HepG2 (cell line): ENCODE results near the gene PHKG2. TPM values are rescaled to one million over a fixed set of nuclear protein-coding genes. Genes with fewer than 3 reads are reported as not detected.

Experiments used
- ATAC-seq: fragments of 200-7000 bp; cut with Tn5 transposase; 3 replicates; pipeline ENCODE4 v1.9.1; 2020; ENCODE audit warnings: mild to moderate bottlenecking, moderate library complexity
- BruUV-seq: library from RNA; stranded (reverse); fragments of 400-500 nt; replicated peaks from 2 replicates; lab custom pipeline; 2021; lab: Mats Ljungman, UMichigan
- CTCF ChIA-PET: fragments of 300-600 bp; formaldehyde crosslinking; extraction: SDS; loops from one replicate; lab custom pipeline; 2021; ENCODE audit warnings: low total read pairs, inconsistent platforms, low intra/inter-chr PET ratio; lab: Yijun Ruan, JAX
- POLR2A ChIA-PET: fragments of 350-600 bp; sonication (Branson Sonifier 250); formaldehyde crosslinking; loops from one replicate; lab custom pipeline; 2020; ENCODE audit warnings: antibody characterized with exemption, inconsistent platforms; lab: Yijun Ruan, JAX
- DNase-seq: peaks from one replicate; pipeline ENCODE4 v3.0.0-alpha.2; 2015; ENCODE audit warnings: low spot score
- FAIRE-seq: peaks from 3 replicates; lab custom pipeline; 2011; peaks lifted over from hg19 to GRCh38; lab: Jason Lieb, UNC
- H2AFZ ChIP-seq: one replicate; pipeline ENCODE4 v1.6.1; 2011; ENCODE audit warnings: low read length, inconsistent platforms
- H3K27ac ChIP-seq: fragments of 300-600 bp; 3 replicates; pipeline ENCODE4 v1.8.0; 2011; ENCODE audit warnings: mixed run types, mild to moderate bottlenecking, mixed read lengths, low read length, inconsistent platforms; ENCODE audit not compliant: insufficient read depth; ENCODE audit errors: extremely low read length
- H3K27me3 ChIP-seq, 2 experiments: fragments of 200-600 bp in 1 of 2; 2 replicates in 1 of 2; 3 replicates in 1 of 2; pipeline versions ENCODE4 v1.6.0 to v1.8.0; 2011; ENCODE audit warnings: low read length in 2 of 2, mild to moderate bottlenecking in 2 of 2, moderate library complexity in 2 of 2, inconsistent platforms in 1 of 2; ENCODE audit not compliant: insufficient read depth in 2 of 2, control insufficient read depth in 1 of 2
- H3K36me3 ChIP-seq, 2 experiments: fragments of 200-600 bp in 1 of 2; replicated peaks in 1 of 2; 2 replicates in 1 of 2; 3 replicates in 1 of 2; pipeline versions ENCODE4 v1.5.1 to v1.8.0; 2011; ENCODE audit warnings: low read length in 2 of 2, inconsistent platforms in 1 of 2; ENCODE audit not compliant: insufficient read depth in 2 of 2, control insufficient read depth in 1 of 2
- H3K4me1 ChIP-seq: 2 replicates; pipeline ENCODE4 v1.5.1; 2012; ENCODE audit warnings: low read length, inconsistent platforms; ENCODE audit not compliant: insufficient read depth
- H3K4me2 ChIP-seq: 2 replicates; pipeline ENCODE4 v1.6.0; 2011; ENCODE audit warnings: low read depth, low read length, inconsistent platforms
- H3K4me3 ChIP-seq, 3 experiments: fragments of 200-600 bp in 1 of 3; sonication (generic), shearing (Covaris generic) in 1 of 3; replicated peaks in 1 of 3; 2 replicates each; pipeline ENCODE4 v1.5.1; 2011 to 2016; ENCODE audit warnings: low read length in 3 of 3, inconsistent platforms in 2 of 3, low read depth in 2 of 3, mild to moderate bottlenecking in 2 of 3, control low read depth in 1 of 3, mixed read lengths in 1 of 3; ENCODE audit not compliant: insufficient read depth in 1 of 3
- H3K79me2 ChIP-seq: one replicate; pipeline ENCODE4 v1.6.1; 2011; ENCODE audit warnings: low read length, inconsistent platforms; ENCODE audit not compliant: insufficient read depth
- H3K9ac ChIP-seq: 2 replicates; pipeline ENCODE4 v1.6.0; 2011; ENCODE audit warnings: mild to moderate bottlenecking, low read depth, low read length, inconsistent platforms; ENCODE audit not compliant: insufficient read depth
- H3K9me3 ChIP-seq: 2 replicates; pipeline ENCODE4 v1.5.1; 2012; ENCODE audit warnings: mild to moderate bottlenecking, low read length
- H4K20me1 ChIP-seq: 2 replicates; pipeline ENCODE4 v1.6.0; 2011; ENCODE audit warnings: inconsistent platforms, mild to moderate bottlenecking, low read length, moderate library complexity; ENCODE audit not compliant: insufficient read depth
- ARID2 ChIP-seq: sonication (generic); formaldehyde crosslinking; IDR thresholded peaks from 2 replicates; pipeline ENCODE4 v1.8.1; 2022; ENCODE audit warnings: mild to moderate bottlenecking, missing genetic modification reagents, borderline replicate concordance
- BCL6 ChIP-seq: IDR thresholded peaks from 2 replicates; pipeline ENCODE4 v1.6.1; 2016; ENCODE audit warnings: missing genetic modification reagents, missing compliant biosample characterization
- CEBPB ChIP-seq: IDR thresholded peaks from 2 replicates; pipeline ENCODE4 v1.6.1; 2011; ENCODE audit warnings: low read depth, low read length, improper control_type of control experiment, borderline replicate concordance
- CEBPG ChIP-seq: IDR thresholded peaks from 2 replicates; pipeline ENCODE4 v1.6.1; 2016
- HNRNPLL ChIP-seq: fragments of 200-400 bp; formaldehyde crosslinking; IDR thresholded peaks from 2 replicates; pipeline ENCODE4 v1.6.1; 2017; ENCODE audit warnings: mild to moderate bottlenecking, low read depth, low read length; ENCODE audit not compliant: poor library complexity, severe bottlenecking
- KAT8 ChIP-seq: IDR thresholded peaks from 2 replicates; pipeline ENCODE4 v1.6.1; 2016; ENCODE audit warnings: missing genetic modification reagents, missing compliant biosample characterization
- MBD4 ChIP-seq: IDR thresholded peaks from 2 replicates; pipeline ENCODE4 v1.6.1; 2012; ENCODE audit warnings: low read length, inconsistent platforms, borderline replicate concordance
- PAF1 ChIP-seq: IDR thresholded peaks from 2 replicates; pipeline ENCODE4 v1.6.1; 2016; ENCODE audit warnings: missing genetic modification reagents, missing compliant biosample characterization
- PATZ1 ChIP-seq: sonication (generic); formaldehyde crosslinking; IDR thresholded peaks from 2 replicates; pipeline ENCODE4 v1.4.0; 2020; ENCODE audit warnings: missing genetic modification reagents
- POLR2G ChIP-seq: fragments of 200-400 bp; formaldehyde crosslinking; IDR thresholded peaks from 2 replicates; pipeline ENCODE4 v1.6.1; 2018; ENCODE audit warnings: mild to moderate bottlenecking, low read depth, low read length, moderate library complexity
- RBM22 ChIP-seq: fragments of 200-400 bp; formaldehyde crosslinking; optimal IDR thresholded peaks from 2 replicates; pipeline ENCODE3; 2017; ENCODE audit warnings: mild to moderate bottlenecking, low read length, moderate library complexity
- RBM39 ChIP-seq: fragments of 200-400 bp; formaldehyde crosslinking; IDR thresholded peaks from one replicate; pipeline ENCODE4 v1.6.1; 2018; ENCODE audit warnings: antibody characterized with exemption, mild to moderate bottlenecking, low read depth, low read length; ENCODE audit not compliant: poor library complexity, severe bottlenecking
- SAP130 ChIP-seq: IDR thresholded peaks from 2 replicates; pipeline ENCODE4 v1.6.1; 2016; ENCODE audit warnings: low read depth
- SNAPC5 ChIP-seq: sonication (generic); formaldehyde crosslinking; IDR thresholded peaks from 2 replicates; pipeline ENCODE4 v1.8.1; 2023; ENCODE audit warnings: mild to moderate bottlenecking, missing genetic modification reagents, borderline replicate concordance
- STAT5B ChIP-seq: sonication (generic); formaldehyde crosslinking; IDR thresholded peaks from 2 replicates; pipeline ENCODE4 v1.4.0; 2020; ENCODE audit warnings: missing genetic modification reagents
- SYNCRIP ChIP-seq: fragments of 200-400 bp; formaldehyde crosslinking; IDR thresholded peaks from 2 replicates; pipeline ENCODE4 v1.6.1; 2018; ENCODE audit warnings: mild to moderate bottlenecking, low read depth, low read length; ENCODE audit not compliant: insufficient read depth
- ZBTB7B ChIP-seq: sonication (generic); formaldehyde crosslinking; IDR thresholded peaks from 2 replicates; pipeline ENCODE4 v1.4.0; 2020; ENCODE audit warnings: missing genetic modification reagents
- ZFP37 ChIP-seq: sonication (generic); formaldehyde crosslinking; IDR thresholded peaks from 2 replicates; pipeline ENCODE4 v1.4.0; 2020; ENCODE audit warnings: missing genetic modification reagents, borderline replicate concordance
- ZFY ChIP-seq: sonication (generic); formaldehyde crosslinking; IDR thresholded peaks from 2 replicates; pipeline ENCODE4 v1.4.0; 2020; ENCODE audit warnings: missing genetic modification reagents
- ZMYM2 ChIP-seq: sonication (generic); formaldehyde crosslinking; IDR thresholded peaks from 2 replicates; pipeline ENCODE4 v1.8.0; 2022; ENCODE audit warnings: mild to moderate bottlenecking, missing genetic modification reagents
- ZNF138 ChIP-seq: sonication (generic); formaldehyde crosslinking; IDR thresholded peaks from 2 replicates; pipeline ENCODE4 v1.5.0; 2020; ENCODE audit warnings: mild to moderate bottlenecking, low read depth, missing genetic modification reagents
- ZNF564 ChIP-seq: sonication (generic); formaldehyde crosslinking; IDR thresholded peaks from 2 replicates; pipeline ENCODE4 v1.8.1; 2023; ENCODE audit warnings: mild to moderate bottlenecking, missing genetic modification reagents
- ZSCAN12 ChIP-seq: sonication (generic); formaldehyde crosslinking; IDR thresholded peaks from 2 replicates; pipeline ENCODE4 v1.9.0; 2021; ENCODE audit warnings: mild to moderate bottlenecking, missing genetic modification reagents
- ZSCAN31 ChIP-seq: sonication (generic); formaldehyde crosslinking; IDR thresholded peaks from 2 replicates; pipeline ENCODE4 v1.5.0; 2020; ENCODE audit warnings: low read depth, mild to moderate bottlenecking, missing genetic modification reagents
- WGBS: methylation state at CpG from one replicate; pipeline ENCODE4 v1.1.6; 2017; ENCODE audit warnings: low lambda C conversion rate; 5-methylcytosine and 5-hydroxymethylcytosine counted together
- in situ Hi-C: cut with HindIII; loops from 2 replicates; pipeline ENCODE4 v1.10.0; 2017; ENCODE audit warnings: low pct_unique_long_range_greater_than_20kb; ENCODE audit not compliant: extremely low pct_ligation_motif_present
- intact Hi-C: fragments of 100-400 bp; cut with micrococcal nuclease; formaldehyde crosslinking; loops from one replicate; pipeline ENCODE4 v1.10.0; 2022; ENCODE audit not compliant: unreplicated experiment
- polyA plus RNA-seq, 8 experiments: library from polyadenylated mRNA; depleted of rRNA in 3 of 8; stranded (reverse) in 7 of 8; unstranded in 1 of 8; fragments of >200 nt; fragmentation: Illumina TruSeq in 4 of 8; extraction: Trizol in 4 of 8; gene quantifications; 2 replicates each; pipeline versions ENCODE4 v1.2.1 to v1.2.3, GENCODE V29; 2011 to 2016; ENCODE audit warnings: low read depth in 4 of 8, missing spikeins in 1 of 8, mixed read lengths in 1 of 8; ENCODE audit not compliant: insufficient read depth in 1 of 8
- total RNA-seq, 5 experiments: library from RNA; depleted of rRNA; stranded (reverse); fragments of >200 nt; fragmentation: Illumina TruSeq; extraction: Trizol; gene quantifications; 2 replicates each; pipeline ENCODE4 v1.2.3, GENCODE V29; 2016; ENCODE audit warnings: low read depth in 1 of 5
- TF ChIP-seq, protein P1 (sequence below): IDR thresholded peaks from 2 replicates; pipeline ENCODE4 v1.6.1; 2016; ENCODE audit warnings: missing biosample characterization, missing genetic modification reagents, low read depth

The PHKG2 gene
- total and polyA plus RNA-seq, 2 of the 13 experiments (the other 11 are each of a cell fraction or from before 2014, with no cell fraction given): 37.4 to 42.1 TPM

DNA sequence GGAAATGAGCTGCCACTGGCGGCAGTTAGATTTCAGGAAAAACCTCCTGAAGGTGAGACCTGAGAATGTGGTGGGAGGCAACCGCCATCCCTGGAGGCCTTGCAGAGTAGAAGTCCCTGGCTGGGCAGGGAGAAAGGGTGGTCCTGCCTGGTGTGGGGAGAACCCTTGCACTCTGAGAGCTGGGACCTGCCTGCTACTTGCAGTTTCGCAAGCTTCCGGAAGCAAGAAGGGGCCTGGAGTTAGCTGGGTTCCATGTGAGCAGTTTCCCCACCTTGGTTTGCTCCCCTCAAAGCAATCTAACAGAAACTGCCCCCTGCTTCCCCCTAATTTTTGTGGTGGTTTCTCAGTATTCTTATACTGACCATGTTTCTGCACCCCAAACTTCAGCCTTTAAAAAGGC, 32.3 kb downstream of the PHKG2 start:
- ATAC-seq (no peak), FAIRE-seq (no peak), DNase-seq (no peak)
- Histone ChIP-seq H3K4me1 (peaks cover 36% of the 10 kb centered on the region), H3K36me3 (peaks cover 19 to 29% of the 10 kb centered on the region in 2 experiments), H3K4me2 (no peak overlapping the region), H3K27me3 (no peaks in the 10 kb centered on the region; a peak in 1 of 5 replicates), H4K20me1 (no peaks in the 10 kb centered on the region; the same call in 1 of the 2 replicates), H3K79me2 (peaks cover 18% of the 10 kb centered on the region), H3K27ac (peak overlapping the region; percentile 11), H3K9ac (no peak overlapping the region), H3K4me3 (no peak overlapping the region), H3K9me3 (no peaks in the 10 kb centered on the region), H2AFZ (no peak overlapping the region)
- no TSS peak for BruUV-seq
- intact Hi-C loops: no loop called here
- ChIA-PET CTCF (no interaction called here), POLR2A (interaction anchor here (0.8 to 4.2 kb wide), 4 partner anchors 26 to 94 kb away, joined by 3 to 30 read pairs (median 4); partner anchors contain the start of gene PHKG2)
- 85% methylated on average over 2 of the region's 4 CpGs for WGBS
- in situ Hi-C loops: no loop called here
- TF ChIP-seq ZSCAN31 (CRISPR knock-in tag) (0 out of 2 replicates have a peak, but pooled peaks have one; percentile 24), STAT5B (no peak), ARID2 (CRISPR knock-in tag) (no peak), ZSCAN12 (CRISPR knock-in tag) (no peak), SYNCRIP (no peak), POLR2G (0 out of 2 replicates have a peak, but pooled peaks have one; percentile 21), RBM22 (peak; percentile 6), RBM39 (no peak), ZMYM2 (CRISPR knock-in tag) (no peak), HNRNPLL (no peak), KAT8 (no peak), ZFP37 (CRISPR knock-in tag) (no peak), ZFY (0 out of 2 replicates have a peak, but pooled peaks have one; percentile 12), BCL6 (no peak), SAP130 (CRISPR knock-in tag) (no peak), ZBTB7B (CRISPR knock-in tag) (0 out of 2 replicates have a peak, but pooled peaks have one; percentile 22), PATZ1 (CRISPR knock-in tag) (no peak), ZNF138 (no peak), ZNF564 (no peak), MBD4 (no peak), PAF1 (CRISPR knock-in tag) (peak; percentile 63), SNAPC5 (CRISPR knock-in tag) (no peak), CEBPG (CRISPR knock-in tag) (peak; percentile 35; the same call in 1 of the 2 replicates), CEBPB (peak; percentile 45; the same call in 1 of the 2 replicates)
- TF ChIP-seq, protein P1, sequence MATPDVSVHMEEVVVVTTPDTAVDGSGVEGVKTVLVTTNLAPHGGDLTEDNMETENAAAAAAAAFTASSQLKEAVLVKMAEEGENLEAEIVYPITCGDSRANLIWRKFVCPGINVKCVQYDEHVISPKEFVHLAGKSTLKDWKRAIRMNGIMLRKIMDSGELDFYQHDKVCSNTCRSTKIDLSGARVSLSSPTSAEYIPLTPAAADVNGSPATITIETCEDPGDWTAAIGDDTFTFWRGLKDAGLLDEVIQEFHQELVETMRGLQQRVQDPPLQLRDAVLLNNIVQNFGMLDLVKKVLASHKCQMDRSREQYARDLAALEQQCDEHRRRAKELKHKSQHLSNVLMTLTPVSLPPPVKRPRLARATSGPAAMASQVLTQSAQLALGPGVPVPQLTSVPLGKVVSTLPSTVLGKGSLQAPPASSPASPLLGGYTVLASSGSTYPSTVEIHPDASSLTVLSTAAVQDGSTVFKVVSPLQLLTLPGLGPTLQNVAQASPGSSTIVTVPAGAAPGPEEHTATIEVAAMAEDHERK (CRISPR knock-in tag): no peak
